Nucleus accumbens (tissue), 56 donors: Measurements from ENCODE around the gene TACC2.

Source experiments
- DNase-seq, 56 donors: peaks; one replicate each; lab custom pipeline; 2025; lab: John Stamatoyannopoulos, UW

Gene TACC2

GRCh38 chr10:122113161-122113944 lies 124.4 kb downstream of the TACC2 start:
- DNase-seq: peak in 17 of 56 donors; percentile 1 to 39 (median 14)

- DNase-seq: no peak
Measured at GRCh38 chr10:122113945-122114747, 125.2 kb downstream of the TACC2 start.

- DNase-seq: no peak
Measured at GRCh38 chr10:122115874-122116273, 126.9 kb downstream of the TACC2 start.

- DNase-seq: no peak
Measured at GRCh38 chr10:122116331-122116730, 127.4 kb downstream of the TACC2 start.

- DNase-seq: no peak
Measured at GRCh38 chr10:122117475-122117874, 128.5 kb downstream of the TACC2 start.

GRCh38 chr10:122120008-122120744 lies 131.2 kb downstream of the TACC2 start:
- DNase-seq: no peak

GRCh38 chr10:122121059-122121458 lies 132.1 kb downstream of the TACC2 start:
- no peak for DNase-seq

GRCh38 chr10:122122493-122122892 lies 133.5 kb downstream of the TACC2 start:
- no peak for DNase-seq

GRCh38 chr10:122123186-122123585 lies 134.2 kb downstream of the TACC2 start:
- no peak for DNase-seq

- no peak for DNase-seq
Measured at GRCh38 chr10:122124342-122124741, 135.4 kb downstream of the TACC2 start.

- no peak for DNase-seq
Measured at GRCh38 chr10:122124808-122125207, 135.8 kb downstream of the TACC2 start.

GRCh38 chr10:122126763-122127659 lies 138.0 kb downstream of the TACC2 start:
- no peak for DNase-seq

- peak in 1 of 56 donors; percentile 3 for DNase-seq
Measured at GRCh38 chr10:122127943-122128342, 139.0 kb downstream of the TACC2 start.

GRCh38 chr10:122128357-122128756 lies 139.4 kb downstream of the TACC2 start:
- no peak for DNase-seq

GRCh38 chr10:122130474-122131110 lies 141.6 kb downstream of the TACC2 start:
- DNase-seq: no peak

GRCh38 chr10:122132331-122132755 lies 143.4 kb downstream of the TACC2 start:
- DNase-seq: no peak

GRCh38 chr10:122132882-122133565 lies 144.1 kb downstream of the TACC2 start:
- DNase-seq: no peak

- DNase-seq: no peak
Measured at GRCh38 chr10:122135251-122136025, 146.5 kb downstream of the TACC2 start.
